SK-N-SH (cell line): ENCODE measurements around the gene UNC5B. TPM values are rescaled to one million over a fixed set of nuclear protein-coding genes. Genes with fewer than 3 reads are reported as not detected.

Experiments used
- CTCF ChIA-PET: fragments of 300-600, 350-600 bp; formaldehyde crosslinking; extraction: SDS; loops from one replicate; lab custom pipeline; 2021; lab: Yijun Ruan, JAX
- POLR2A ChIA-PET: fragments of 350-600 bp; sonication (Branson Sonifier 250); formaldehyde crosslinking; extraction: SDS; loops from one replicate; lab custom pipeline; 2020; ENCODE audit warnings: antibody characterized with exemption, inconsistent platforms; lab: Yijun Ruan, JAX
- DNase-seq: peaks from one replicate; pipeline ENCODE4 v3.0.0; 2012
- H2AFZ ChIP-seq: fragments of 200-600 bp; sonication (generic); 2 replicates; pipeline ENCODE4 v1.8.1; 2016; ENCODE audit warnings: antibody characterized with exemption, mild to moderate bottlenecking, low read depth
- H3F3A ChIP-seq: fragments of 200-600 bp; sonication (generic); replicated peaks from 2 replicates; pipeline ENCODE3; 2016; ENCODE audit warnings: antibody characterized with exemption, mild to moderate bottlenecking; ENCODE audit not compliant: insufficient read depth
- H3K27ac ChIP-seq, 2 experiments: fragments of 200-500 bp in 1 of 2; fragments of 200-600 bp in 1 of 2; sonication (Bioruptor generic) in 1 of 2; sonication (generic), shearing (Covaris generic) in 1 of 2; 2 replicates each; pipeline versions ENCODE4 v1.5.1 to v1.6.1; 2014 to 2016; ENCODE audit warnings: low read depth in 2 of 2, inconsistent platforms in 1 of 2, low read length in 1 of 2, mild to moderate bottlenecking in 1 of 2, mixed read lengths in 1 of 2
- H3K27me3 ChIP-seq: fragments of 200-600 bp; sonication (generic), shearing (Covaris generic); 2 replicates; pipeline ENCODE4 v1.6.1; 2016; ENCODE audit warnings: mixed run types; ENCODE audit not compliant: insufficient read depth
- H3K36me3 ChIP-seq, 2 experiments: fragments of 200-500 bp in 1 of 2; fragments of 200-600 bp in 1 of 2; sonication (Bioruptor generic) in 1 of 2; sonication (generic) in 1 of 2; replicated peaks in 1 of 2; 2 replicates each; pipeline versions ENCODE3 to v1.5.1; 2014 to 2016; ENCODE audit warnings: low read length in 1 of 2, mild to moderate bottlenecking in 1 of 2; ENCODE audit not compliant: insufficient read depth in 2 of 2, control insufficient read depth in 1 of 2
- H3K4me1 ChIP-seq, 2 experiments: fragments of 200-500 bp in 1 of 2; fragments of 200-600 bp in 1 of 2; sonication (Bioruptor generic) in 1 of 2; sonication (generic), shearing (Covaris generic) in 1 of 2; 2 replicates each; pipeline versions ENCODE4 v1.5.1 to v1.6.1; 2014 to 2016; ENCODE audit warnings: low read depth in 1 of 2, low read length in 1 of 2, mixed run types in 1 of 2; ENCODE audit not compliant: insufficient read depth in 2 of 2, control insufficient read depth in 1 of 2
- H3K4me2 ChIP-seq: fragments of 200-600 bp; sonication (generic), shearing (Covaris generic); 2 replicates; pipeline ENCODE4 v1.6.1; 2017; ENCODE audit warnings: mixed run types
- H3K4me3 ChIP-seq, 2 experiments: fragments of 200-500 bp in 1 of 2; fragments of 200-600 bp in 1 of 2; sonication (Bioruptor generic) in 1 of 2; sonication (generic), shearing (Covaris generic) in 1 of 2; 2 replicates each; pipeline versions ENCODE4 v1.5.1 to v1.8.1; 2014 to 2016; ENCODE audit warnings: low read depth in 2 of 2, inconsistent platforms in 1 of 2, low read length in 1 of 2, mild to moderate bottlenecking in 1 of 2, mixed read lengths in 1 of 2, moderate library complexity in 1 of 2
- H3K79me2 ChIP-seq: fragments of 200-600 bp; sonication (generic); 2 replicates; pipeline ENCODE4 v1.8.1; 2017; ENCODE audit warnings: mild to moderate bottlenecking; ENCODE audit not compliant: insufficient read depth
- H3K9ac ChIP-seq: fragments of 200-600 bp; sonication (generic); 2 replicates; pipeline ENCODE4 v1.6.1; 2017; ENCODE audit warnings: mixed run types
- H3K9me2 ChIP-seq: fragments of 200-600 bp; sonication (generic); 2 replicates; pipeline ENCODE4 v1.6.1; 2017; ENCODE audit warnings: mixed run types
- H3K9me3 ChIP-seq: fragments of 200-600 bp; sonication (generic); 2 replicates; pipeline ENCODE4 v1.6.1; 2017; ENCODE audit warnings: mixed run types, mild to moderate bottlenecking, moderate library complexity
- H4K20me1 ChIP-seq: fragments of 200-600 bp; sonication (generic); 2 replicates; pipeline ENCODE4 v1.6.1; 2017; ENCODE audit warnings: mild to moderate bottlenecking, mixed run types; ENCODE audit not compliant: insufficient read depth
- CHD2 ChIP-seq: fragments of 150-350 bp; IDR thresholded peaks from 2 replicates; pipeline ENCODE4 v1.6.1; 2018; ENCODE audit warnings: low read length; ENCODE audit not compliant: partially characterized antibody
- ELF1 ChIP-seq: IDR thresholded peaks from 2 replicates; pipeline ENCODE4 v1.4.0; 2012
- EP300 ChIP-seq, 2 experiments: IDR thresholded peaks; 2 replicates each; pipeline versions ENCODE4 v1.4.0 to v1.6.1; 2012; ENCODE audit warnings: borderline replicate concordance in 1 of 2, low read depth in 1 of 2, low read length in 1 of 2
- FOSL2 ChIP-seq: IDR thresholded peaks from 2 replicates; pipeline ENCODE4 v1.4.0; 2012; ENCODE audit warnings: low read depth, mild to moderate bottlenecking, moderate library complexity, borderline replicate concordance
- FOXJ3 ChIP-seq: sonication (generic); formaldehyde crosslinking; IDR thresholded peaks from 2 replicates; pipeline ENCODE4 v1.5.1; 2020; ENCODE audit warnings: mild to moderate bottlenecking, missing genetic modification reagents
- FOXM1 ChIP-seq: IDR thresholded peaks from 2 replicates; pipeline ENCODE4 v1.4.0; 2012; ENCODE audit warnings: low read depth, mild to moderate bottlenecking
- GATA2 ChIP-seq: sonication (generic); formaldehyde crosslinking; IDR thresholded peaks from 2 replicates; pipeline ENCODE4 v1.5.0; 2020; ENCODE audit warnings: mild to moderate bottlenecking, missing genetic modification reagents
- JUND ChIP-seq: IDR thresholded peaks from 2 replicates; pipeline ENCODE4 v1.4.0; 2012
- NFIC ChIP-seq: IDR thresholded peaks from 2 replicates; pipeline ENCODE4 v1.4.0; 2012; ENCODE audit warnings: borderline replicate concordance
- RAD21 ChIP-seq: IDR thresholded peaks from 2 replicates; pipeline ENCODE4 v1.6.1; 2012; ENCODE audit warnings: mild to moderate bottlenecking, low read length
- RCOR1 ChIP-seq: fragments of 150-350 bp; IDR thresholded peaks from 2 replicates; pipeline ENCODE4 v1.6.1; 2017; ENCODE audit warnings: antibody characterized with exemption, low read length
- REST ChIP-seq: IDR thresholded peaks from 2 replicates; pipeline ENCODE4 v1.6.1; 2012; ENCODE audit warnings: mild to moderate bottlenecking, low read depth, low read length, moderate library complexity
- RFX5 ChIP-seq: IDR thresholded peaks from 2 replicates; pipeline ENCODE4 v1.6.1; 2012; ENCODE audit warnings: mild to moderate bottlenecking, improper control_type of control experiment, low read length
- RXRA ChIP-seq: IDR thresholded peaks from 2 replicates; pipeline ENCODE4 v1.4.0; 2012; ENCODE audit warnings: low read depth, mild to moderate bottlenecking, borderline replicate concordance
- SIN3A ChIP-seq: IDR thresholded peaks from 2 replicates; pipeline ENCODE4 v1.6.1; 2012; ENCODE audit warnings: low read depth, mild to moderate bottlenecking, low read length, moderate library complexity, borderline replicate concordance
- SMC3 ChIP-seq: IDR thresholded peaks from 2 replicates; pipeline ENCODE4 v1.6.1; 2012; ENCODE audit warnings: low read depth, low read length, improper control_type of control experiment
- TCF12 ChIP-seq: IDR thresholded peaks from 2 replicates; pipeline ENCODE4 v1.4.0; 2012
- TEAD4 ChIP-seq: IDR thresholded peaks from 2 replicates; pipeline ENCODE4 v1.4.0; 2012; ENCODE audit warnings: mild to moderate bottlenecking, borderline replicate concordance; ENCODE audit not compliant: insufficient read depth
- USF1 ChIP-seq: IDR thresholded peaks from 2 replicates; pipeline ENCODE4 v1.4.0; 2012; ENCODE audit warnings: low read depth, borderline replicate concordance
- YY1 ChIP-seq: IDR thresholded peaks from 2 replicates; pipeline ENCODE4 v1.4.0; 2012; ENCODE audit warnings: low read depth, mild to moderate bottlenecking
- WGBS: methylation state at CpG from one replicate; pipeline ENCODE4 v1.1.6; 2017; ENCODE audit warnings: low lambda C conversion rate; 5-methylcytosine and 5-hydroxymethylcytosine counted together
- polyA plus RNA-seq, 3 experiments: library from polyadenylated mRNA; depleted of rRNA; stranded (reverse); fragments of >200 nt; gene quantifications; 2 replicates each; pipeline ENCODE4 v1.2.3, GENCODE V29; 2012
- TF ChIP-seq, protein P1 (sequence below): IDR thresholded peaks from 2 replicates; pipeline ENCODE4 v1.4.0; 2012; ENCODE audit warnings: low read depth
- TF ChIP-seq, protein P2 (sequence below): IDR thresholded peaks from 2 replicates; pipeline ENCODE4; 2012

UNC5B gene
- polyA plus RNA-seq, 1 of the 3 experiments (the other 2 are of a cell fraction), result 13.8 TPM

- no peak for TF ChIP-seq RXRA
- 0 out of 2 replicates have a peak, but pooled peaks have one; percentile 5 for TF ChIP-seq SMC3
- peak; percentile 62 for TF ChIP-seq CHD2
- no peak for TF ChIP-seq JUND
- TF ChIP-seq SIN3A, result no peak
- TF ChIP-seq TCF12, result no peak
- TF ChIP-seq NFIC, result no peak
- TF ChIP-seq, protein P1, sequence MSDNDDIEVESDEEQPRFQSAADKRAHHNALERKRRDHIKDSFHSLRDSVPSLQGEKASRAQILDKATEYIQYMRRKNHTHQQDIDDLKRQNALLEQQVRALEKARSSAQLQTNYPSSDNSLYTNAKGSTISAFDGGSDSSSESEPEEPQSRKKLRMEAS, result no peak
- 0 out of 2 replicates have a peak, but pooled peaks have one; percentile 55 for TF ChIP-seq GATA2 (CRISPR knock-in tag)
- no peak for TF ChIP-seq USF1
- TF ChIP-seq, all 33 proteins: peak for 7
Measured at GRCh38 chr10:71255550-71255807, 43.1 kb downstream of the UNC5B start (continued).

DNA sequence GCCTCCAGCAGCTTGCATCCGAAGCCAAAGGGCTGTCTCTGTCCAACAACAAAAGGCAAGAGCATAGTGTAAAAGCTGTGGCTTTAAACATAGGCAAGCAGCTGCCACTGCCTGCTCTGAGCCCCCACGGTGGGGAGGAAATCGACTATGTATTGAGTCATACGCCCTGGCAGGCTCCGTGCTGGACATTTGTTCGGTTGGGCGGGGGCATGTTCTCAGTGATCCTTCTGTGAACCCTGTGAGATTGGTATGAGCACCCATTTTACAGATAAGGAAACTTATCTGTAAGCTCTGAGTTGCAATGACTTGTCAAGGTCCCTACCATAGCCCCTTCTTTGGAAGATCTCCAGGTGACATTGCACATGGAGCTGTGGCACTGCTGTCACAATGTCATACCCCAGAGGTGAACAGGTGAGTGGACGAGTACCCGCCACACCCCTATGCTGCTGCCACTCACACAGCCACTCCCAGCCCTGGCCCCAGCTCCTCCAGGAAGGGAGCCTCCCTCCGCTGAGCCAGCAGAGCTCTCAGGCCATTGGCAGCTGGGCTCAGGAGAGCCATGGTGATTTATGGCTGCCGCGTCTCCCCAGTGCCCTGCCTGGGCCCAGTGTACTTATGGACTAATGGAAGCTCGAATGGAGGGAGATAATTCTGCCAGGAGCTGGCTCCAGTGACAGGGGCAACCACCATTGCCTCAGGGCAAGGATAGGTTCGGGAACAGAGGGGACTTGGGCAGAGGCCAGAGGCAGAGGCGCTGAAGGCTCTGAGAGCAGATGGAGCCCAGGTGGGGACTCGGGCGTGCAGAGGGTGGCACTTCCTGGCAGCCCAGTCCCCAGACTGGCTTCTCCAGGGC is 43.7 kb downstream of the UNC5B start:
- Histone ChIP-seq H3K27me3 (no peaks in the 10 kb centered on the region), H3K9me3 (no peaks in the 10 kb centered on the region), H3K9me2 (no peaks in the 10 kb centered on the region), H3K4me1 (peaks cover 56 to 97% of the 10 kb centered on the region in 2 experiments), H2AFZ (no peak overlapping the region), H3F3A (peaks cover 18% of the 10 kb centered on the region), H4K20me1 (peaks cover 51% of the 10 kb centered on the region; the same call in 1 of the 2 replicates), H3K27ac (peak overlapping the region; percentile 53 to 100), H3K9ac (no peak overlapping the region), H3K79me2 (peaks cover 87% of the 10 kb centered on the region), H3K4me3 (no peak overlapping the region), H3K36me3 (peaks cover 0 to 2% of the 10 kb centered on the region in 2 experiments), H3K4me2 (peak overlapping the region; percentile 42; the same call in 1 of the 2 replicates)
- POLR2A ChIA-PET, result interaction anchor here (1.3 to 2.7 kb wide), 12 partner anchors 10 to 367 kb away, joined by 3 to 26 read pairs (median 9); partner anchors contain the start of genes PCBD1 and UNC5B
- peak; percentile 74 for DNase-seq
- CTCF ChIA-PET, result interaction anchor here (0.8 to 9.3 kb wide), 17 partner anchors 11 to 353 kb away, joined by 3 to 106 read pairs (median 5); no protein-coding TSS in a partner anchor
- 60% methylated on average over 6 of the region's 17 CpGs for WGBS
- TF ChIP-seq SIN3A (no peak), FOXM1 (no peak), NFIC (peak; percentile 81), TCF12 (peak; percentile 83), FOSL2 (peak; percentile 87), EP300 (IDR thresholded peaks at IDR 0.05; ENCODE audit: borderline replicate concordance in 1 of 2, low read depth in 1 of 2, low read length in 1 of 2) (peak in 1 of 2 experiments; percentile 81; a peak in 3 of 4 replicates), FOXJ3 (CRISPR knock-in tag) (peak; percentile 78), RCOR1 (peak; percentile 82), JUND (peak; percentile 74), GATA2 (CRISPR knock-in tag) (peak; percentile 84), RAD21 (0 out of 2 replicates have a peak, but pooled peaks have one; percentile 20), ELF1 (peak; percentile 12; the same call in 1 of the 2 replicates), CHD2 (peak; percentile 59), YY1 (0 out of 2 replicates have a peak, but pooled peaks have one; percentile 18), RFX5 (no peak), TEAD4 (no peak), REST (peak; percentile 90)
- TF ChIP-seq, protein P2, sequence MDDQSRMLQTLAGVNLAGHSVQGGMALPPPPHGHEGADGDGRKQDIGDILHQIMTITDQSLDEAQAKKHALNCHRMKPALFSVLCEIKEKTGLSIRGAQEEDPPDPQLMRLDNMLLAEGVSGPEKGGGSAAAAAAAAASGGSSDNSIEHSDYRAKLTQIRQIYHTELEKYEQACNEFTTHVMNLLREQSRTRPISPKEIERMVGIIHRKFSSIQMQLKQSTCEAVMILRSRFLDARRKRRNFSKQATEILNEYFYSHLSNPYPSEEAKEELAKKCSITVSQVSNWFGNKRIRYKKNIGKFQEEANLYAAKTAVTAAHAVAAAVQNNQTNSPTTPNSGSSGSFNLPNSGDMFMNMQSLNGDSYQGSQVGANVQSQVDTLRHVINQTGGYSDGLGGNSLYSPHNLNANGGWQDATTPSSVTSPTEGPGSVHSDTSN, result peak; percentile 38
- TF ChIP-seq, protein P1, result peak; percentile 58; the same call in 1 of the 2 replicates
